HepG2 (cell line): Measurements from ENCODE around the gene ZNF48. TPM values are rescaled to one million over a fixed set of nuclear protein-coding genes. Genes with fewer than 3 reads are reported as not detected.

Experiments
- ATF1 ChIP-seq: IDR thresholded peaks from 2 replicates; pipeline ENCODE4 v1.6.1; 2016; ENCODE audit warnings: mild to moderate bottlenecking, control low read depth
- GATAD1 ChIP-seq: IDR thresholded peaks from 2 replicates; pipeline ENCODE4 v1.6.1; 2016; ENCODE audit warnings: missing genetic modification reagents, missing compliant biosample characterization
- MZF1 ChIP-seq: sonication (generic); formaldehyde crosslinking; IDR thresholded peaks from 2 replicates; pipeline ENCODE4 v1.8.1; 2023; ENCODE audit warnings: mild to moderate bottlenecking, missing genetic modification reagents, borderline replicate concordance
- SMAD3 ChIP-seq: sonication (generic); formaldehyde crosslinking; IDR thresholded peaks from 2 replicates; pipeline ENCODE4 v1.4.0; 2020; ENCODE audit warnings: missing genetic modification reagents
- TBP ChIP-seq: sonication (generic); formaldehyde crosslinking; IDR thresholded peaks from 2 replicates; pipeline ENCODE4 v1.5.0; 2020; ENCODE audit warnings: missing genetic modification reagents
- ZBTB8A ChIP-seq: sonication (generic); formaldehyde crosslinking; IDR thresholded peaks from 2 replicates; pipeline ENCODE4 v1.4.0; 2020; ENCODE audit warnings: mild to moderate bottlenecking, low read depth, missing genetic modification reagents, borderline replicate concordance
- ZNF160 ChIP-seq: sonication (generic); formaldehyde crosslinking; IDR thresholded peaks from 2 replicates; pipeline ENCODE4 v1.8.0; 2022; ENCODE audit warnings: mild to moderate bottlenecking, inconsistent platforms, missing genetic modification reagents
- ZNF251 ChIP-seq: sonication (generic); formaldehyde crosslinking; IDR thresholded peaks from 2 replicates; pipeline ENCODE4 v1.9.0; 2021; ENCODE audit warnings: mild to moderate bottlenecking, missing genetic modification reagents
- ZNF430 ChIP-seq: sonication (generic); formaldehyde crosslinking; IDR thresholded peaks from 2 replicates; pipeline ENCODE4 v1.9.0; 2021; ENCODE audit warnings: mild to moderate bottlenecking, missing genetic modification reagents
- ZNF563 ChIP-seq: sonication (generic); formaldehyde crosslinking; IDR thresholded peaks from 2 replicates; pipeline ENCODE4 v1.8.0; 2022; ENCODE audit warnings: mild to moderate bottlenecking, moderate library complexity, missing genetic modification reagents
- ZNF644 ChIP-seq: IDR thresholded peaks from 2 replicates; pipeline ENCODE4 v1.6.1; 2016; ENCODE audit warnings: low read depth
- polyA plus RNA-seq, 8 experiments: library from polyadenylated mRNA; depleted of rRNA in 3 of 8; stranded (reverse) in 7 of 8; unstranded in 1 of 8; fragments of >200 nt; fragmentation: Illumina TruSeq in 4 of 8; extraction: Trizol in 4 of 8; gene quantifications; 2 replicates each; pipeline versions ENCODE4 v1.2.1 to v1.2.3, GENCODE V29; 2011 to 2016; ENCODE audit warnings: low read depth in 4 of 8, missing spikeins in 1 of 8, mixed read lengths in 1 of 8; ENCODE audit not compliant: insufficient read depth in 1 of 8
- total RNA-seq, 5 experiments: library from RNA; depleted of rRNA; stranded (reverse); fragments of >200 nt; fragmentation: Illumina TruSeq; extraction: Trizol; gene quantifications; 2 replicates each; pipeline ENCODE4 v1.2.3, GENCODE V29; 2016; ENCODE audit warnings: low read depth in 1 of 5
- TF ChIP-seq, protein P1 (sequence below): sonication (generic); formaldehyde crosslinking; IDR thresholded peaks from 2 replicates; pipeline ENCODE4 v1.4.0; 2020; ENCODE audit warnings: missing genetic modification reagents
- TF ChIP-seq, protein P2 (sequence below): sonication (generic); formaldehyde crosslinking; IDR thresholded peaks from 2 replicates; pipeline ENCODE4 v1.5.0; 2020; ENCODE audit warnings: mild to moderate bottlenecking, missing genetic modification reagents, borderline replicate concordance
- TF ChIP-seq, protein P3 (sequence below): sonication (generic); formaldehyde crosslinking; IDR thresholded peaks from 2 replicates; pipeline ENCODE4 v1.9.0; 2021; ENCODE audit warnings: missing genetic modification reagents, borderline replicate concordance
- TF ChIP-seq, protein P4 (sequence below): sonication (generic); formaldehyde crosslinking; IDR thresholded peaks from 2 replicates; pipeline ENCODE4 v1.5.0; 2020; ENCODE audit warnings: missing genetic modification reagents, mild to moderate bottlenecking, borderline replicate concordance

Gene ZNF48
- total and polyA plus RNA-seq, 2 of the 13 experiments (the other 11 are each of a cell fraction or from before 2014, with no cell fraction given), result 9.9 to 12.3 TPM

DNA sequence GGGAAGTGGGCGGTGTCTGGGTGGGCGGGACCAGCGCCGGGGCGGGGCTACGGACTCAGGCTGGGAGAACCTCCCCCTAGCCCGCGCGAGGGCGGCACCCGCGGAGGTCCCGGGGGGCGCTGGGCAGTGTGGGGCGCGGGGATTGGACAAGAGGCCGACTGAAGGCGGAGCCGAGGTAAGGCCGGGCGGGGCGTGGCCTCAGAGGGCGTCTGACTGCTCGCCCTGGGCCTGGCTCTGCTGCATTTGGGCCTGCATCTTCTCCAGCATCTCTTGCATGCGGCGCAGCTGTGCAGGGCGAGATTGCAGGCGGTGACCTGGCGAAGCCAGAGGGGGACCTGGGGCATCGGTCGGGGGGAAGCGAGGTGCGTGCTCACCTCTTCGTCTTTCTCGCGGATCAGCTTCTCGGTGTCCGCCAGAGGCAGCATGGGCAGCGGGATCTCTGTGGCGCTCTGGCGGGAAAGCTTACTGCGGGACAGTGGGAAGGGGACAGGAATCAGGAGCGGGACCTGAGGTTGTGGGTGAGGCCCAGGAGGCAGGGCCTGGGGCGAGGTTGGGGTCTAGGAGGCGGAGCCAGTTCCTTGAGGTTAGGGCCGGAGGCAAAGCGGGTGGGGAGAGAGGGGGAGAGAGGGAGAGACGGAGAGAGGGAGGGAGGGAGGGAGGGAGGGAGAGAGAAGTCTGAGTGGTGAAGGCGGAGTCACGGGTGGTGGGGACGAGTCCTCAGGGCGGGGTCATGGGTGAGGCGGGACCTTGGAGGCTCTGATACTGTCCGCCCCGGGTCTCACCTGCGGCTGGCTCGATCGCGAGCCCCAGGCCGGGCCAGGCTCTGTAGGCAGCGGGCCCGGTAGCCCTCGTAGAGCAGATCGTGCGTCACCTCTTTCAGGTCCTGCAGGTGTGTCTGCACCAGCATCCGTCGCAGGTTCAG, 16.7 kb upstream of the ZNF48 start (continued):
- TF ChIP-seq, protein P1, sequence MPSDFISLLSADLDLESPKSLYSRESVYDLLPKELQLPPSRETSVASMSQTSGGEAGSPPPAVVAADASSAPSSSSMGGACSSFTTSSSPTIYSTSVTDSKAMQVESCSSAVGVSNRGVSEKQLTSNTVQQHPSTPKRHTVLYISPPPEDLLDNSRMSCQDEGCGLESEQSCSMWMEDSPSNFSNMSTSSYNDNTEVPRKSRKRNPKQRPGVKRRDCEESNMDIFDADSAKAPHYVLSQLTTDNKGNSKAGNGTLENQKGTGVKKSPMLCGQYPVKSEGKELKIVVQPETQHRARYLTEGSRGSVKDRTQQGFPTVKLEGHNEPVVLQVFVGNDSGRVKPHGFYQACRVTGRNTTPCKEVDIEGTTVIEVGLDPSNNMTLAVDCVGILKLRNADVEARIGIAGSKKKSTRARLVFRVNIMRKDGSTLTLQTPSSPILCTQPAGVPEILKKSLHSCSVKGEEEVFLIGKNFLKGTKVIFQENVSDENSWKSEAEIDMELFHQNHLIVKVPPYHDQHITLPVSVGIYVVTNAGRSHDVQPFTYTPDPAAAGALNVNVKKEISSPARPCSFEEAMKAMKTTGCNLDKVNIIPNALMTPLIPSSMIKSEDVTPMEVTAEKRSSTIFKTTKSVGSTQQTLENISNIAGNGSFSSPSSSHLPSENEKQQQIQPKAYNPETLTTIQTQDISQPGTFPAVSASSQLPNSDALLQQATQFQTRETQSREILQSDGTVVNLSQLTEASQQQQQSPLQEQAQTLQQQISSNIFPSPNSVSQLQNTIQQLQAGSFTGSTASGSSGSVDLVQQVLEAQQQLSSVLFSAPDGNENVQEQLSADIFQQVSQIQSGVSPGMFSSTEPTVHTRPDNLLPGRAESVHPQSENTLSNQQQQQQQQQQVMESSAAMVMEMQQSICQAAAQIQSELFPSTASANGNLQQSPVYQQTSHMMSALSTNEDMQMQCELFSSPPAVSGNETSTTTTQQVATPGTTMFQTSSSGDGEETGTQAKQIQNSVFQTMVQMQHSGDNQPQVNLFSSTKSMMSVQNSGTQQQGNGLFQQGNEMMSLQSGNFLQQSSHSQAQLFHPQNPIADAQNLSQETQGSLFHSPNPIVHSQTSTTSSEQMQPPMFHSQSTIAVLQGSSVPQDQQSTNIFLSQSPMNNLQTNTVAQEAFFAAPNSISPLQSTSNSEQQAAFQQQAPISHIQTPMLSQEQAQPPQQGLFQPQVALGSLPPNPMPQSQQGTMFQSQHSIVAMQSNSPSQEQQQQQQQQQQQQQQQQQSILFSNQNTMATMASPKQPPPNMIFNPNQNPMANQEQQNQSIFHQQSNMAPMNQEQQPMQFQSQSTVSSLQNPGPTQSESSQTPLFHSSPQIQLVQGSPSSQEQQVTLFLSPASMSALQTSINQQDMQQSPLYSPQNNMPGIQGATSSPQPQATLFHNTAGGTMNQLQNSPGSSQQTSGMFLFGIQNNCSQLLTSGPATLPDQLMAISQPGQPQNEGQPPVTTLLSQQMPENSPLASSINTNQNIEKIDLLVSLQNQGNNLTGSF (CRISPR knock-in tag), result 0 out of 2 replicates have a peak, but pooled peaks have one; percentile 56
- TF ChIP-seq ZBTB8A (CRISPR knock-in tag) (no peak; the same call in 1 of the 2 replicates), ZNF563 (CRISPR knock-in tag) (peak; percentile 44; the same call in 1 of the 2 replicates), MZF1 (CRISPR knock-in tag) (0 out of 2 replicates have a peak, but pooled peaks have one; percentile 88), ZNF644 (no peak), TBP (no peak), ZNF160 (CRISPR knock-in tag) (peak; percentile 63; the same call in 1 of the 2 replicates), SMAD3 (CRISPR knock-in tag) (0 out of 2 replicates have a peak, but pooled peaks have one; percentile 34), ZNF251 (peak; percentile 93; the same call in 1 of the 2 replicates), ZNF430 (CRISPR knock-in tag) (peak; percentile 52), ATF1 (CRISPR knock-in tag) (no peak), GATAD1 (peak; percentile 69)
- TF ChIP-seq, protein P2, sequence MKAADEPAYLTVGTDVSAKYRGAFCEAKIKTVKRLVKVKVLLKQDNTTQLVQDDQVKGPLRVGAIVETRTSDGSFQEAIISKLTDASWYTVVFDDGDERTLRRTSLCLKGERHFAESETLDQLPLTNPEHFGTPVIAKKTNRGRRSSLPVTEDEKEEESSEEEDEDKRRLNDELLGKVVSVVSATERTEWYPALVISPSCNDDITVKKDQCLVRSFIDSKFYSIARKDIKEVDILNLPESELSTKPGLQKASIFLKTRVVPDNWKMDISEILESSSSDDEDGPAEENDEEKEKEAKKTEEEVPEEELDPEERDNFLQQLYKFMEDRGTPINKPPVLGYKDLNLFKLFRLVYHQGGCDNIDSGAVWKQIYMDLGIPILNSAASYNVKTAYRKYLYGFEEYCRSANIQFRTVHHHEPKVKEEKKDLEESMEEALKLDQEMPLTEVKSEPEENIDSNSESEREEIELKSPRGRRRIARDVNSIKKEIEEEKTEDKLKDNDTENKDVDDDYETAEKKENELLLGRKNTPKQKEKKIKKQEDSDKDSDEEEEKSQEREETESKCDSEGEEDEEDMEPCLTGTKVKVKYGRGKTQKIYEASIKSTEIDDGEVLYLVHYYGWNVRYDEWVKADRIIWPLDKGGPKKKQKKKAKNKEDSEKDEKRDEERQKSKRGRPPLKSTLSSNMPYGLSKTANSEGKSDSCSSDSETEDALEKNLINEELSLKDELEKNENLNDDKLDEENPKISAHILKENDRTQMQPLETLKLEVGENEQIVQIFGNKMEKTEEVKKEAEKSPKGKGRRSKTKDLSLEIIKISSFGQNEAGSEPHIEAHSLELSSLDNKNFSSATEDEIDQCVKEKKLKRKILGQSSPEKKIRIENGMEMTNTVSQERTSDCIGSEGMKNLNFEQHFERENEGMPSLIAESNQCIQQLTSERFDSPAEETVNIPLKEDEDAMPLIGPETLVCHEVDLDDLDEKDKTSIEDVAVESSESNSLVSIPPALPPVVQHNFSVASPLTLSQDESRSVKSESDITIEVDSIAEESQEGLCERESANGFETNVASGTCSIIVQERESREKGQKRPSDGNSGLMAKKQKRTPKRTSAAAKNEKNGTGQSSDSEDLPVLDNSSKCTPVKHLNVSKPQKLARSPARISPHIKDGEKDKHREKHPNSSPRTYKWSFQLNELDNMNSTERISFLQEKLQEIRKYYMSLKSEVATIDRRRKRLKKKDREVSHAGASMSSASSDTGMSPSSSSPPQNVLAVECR (CRISPR knock-in tag), result peak; percentile 88
- TF ChIP-seq, protein P3, sequence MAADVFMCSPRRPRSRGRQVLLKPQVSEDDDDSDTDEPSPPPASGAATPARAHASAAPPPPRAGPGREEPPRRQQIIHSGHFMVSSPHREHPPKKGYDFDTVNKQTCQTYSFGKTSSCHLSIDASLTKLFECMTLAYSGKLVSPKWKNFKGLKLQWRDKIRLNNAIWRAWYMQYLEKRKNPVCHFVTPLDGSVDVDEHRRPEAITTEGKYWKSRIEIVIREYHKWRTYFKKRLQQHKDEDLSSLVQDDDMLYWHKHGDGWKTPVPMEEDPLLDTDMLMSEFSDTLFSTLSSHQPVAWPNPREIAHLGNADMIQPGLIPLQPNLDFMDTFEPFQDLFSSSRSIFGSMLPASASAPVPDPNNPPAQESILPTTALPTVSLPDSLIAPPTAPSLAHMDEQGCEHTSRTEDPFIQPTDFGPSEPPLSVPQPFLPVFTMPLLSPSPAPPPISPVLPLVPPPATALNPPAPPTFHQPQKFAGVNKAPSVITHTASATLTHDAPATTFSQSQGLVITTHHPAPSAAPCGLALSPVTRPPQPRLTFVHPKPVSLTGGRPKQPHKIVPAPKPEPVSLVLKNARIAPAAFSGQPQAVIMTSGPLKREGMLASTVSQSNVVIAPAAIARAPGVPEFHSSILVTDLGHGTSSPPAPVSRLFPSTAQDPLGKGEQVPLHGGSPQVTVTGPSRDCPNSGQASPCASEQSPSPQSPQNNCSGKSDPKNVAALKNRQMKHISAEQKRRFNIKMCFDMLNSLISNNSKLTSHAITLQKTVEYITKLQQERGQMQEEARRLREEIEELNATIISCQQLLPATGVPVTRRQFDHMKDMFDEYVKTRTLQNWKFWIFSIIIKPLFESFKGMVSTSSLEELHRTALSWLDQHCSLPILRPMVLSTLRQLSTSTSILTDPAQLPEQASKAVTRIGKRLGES (CRISPR knock-in tag), result 0 out of 2 replicates have a peak, but pooled peaks have one; percentile 21
- TF ChIP-seq, protein P4, sequence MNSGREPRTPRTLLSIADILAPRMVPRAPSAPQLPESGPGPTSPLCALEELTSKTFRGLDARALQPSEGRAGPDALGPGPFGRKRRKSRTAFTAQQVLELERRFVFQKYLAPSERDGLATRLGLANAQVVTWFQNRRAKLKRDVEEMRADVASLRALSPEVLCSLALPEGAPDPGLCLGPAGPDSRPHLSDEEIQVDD (CRISPR knock-in tag), result 0 out of 2 replicates have a peak, but pooled peaks have one; percentile 26
